HUES6 (cell line): Measurements from ENCODE around the gene NGEF.

Experiments used
- H3K27ac ChIP-seq: 2 replicates; pipeline ENCODE4 v1.7.0; 2013; ENCODE audit warnings: low read depth, mild to moderate bottlenecking, low read length, inconsistent platforms
- H3K27me3 ChIP-seq: 2 replicates; pipeline ENCODE4 v1.6.1; 2013; ENCODE audit warnings: low read length; ENCODE audit not compliant: control insufficient read depth, insufficient read depth
- H3K36me3 ChIP-seq: 2 replicates; pipeline ENCODE4 v1.6.1; 2013; ENCODE audit warnings: low read length; ENCODE audit not compliant: control insufficient read depth, insufficient read depth
- H3K4me1 ChIP-seq: 2 replicates; pipeline ENCODE4 v1.6.1; 2013; ENCODE audit warnings: low read length; ENCODE audit not compliant: control insufficient read depth, insufficient read depth
- H3K4me3 ChIP-seq: 2 replicates; pipeline ENCODE4 v1.5.1; 2013; ENCODE audit warnings: low read depth, low read length
- H3K9ac ChIP-seq: one replicate; pipeline ENCODE4 v1.6.1; 2013; ENCODE audit warnings: mild to moderate bottlenecking, low read length
- H3K9me3 ChIP-seq: 2 replicates; pipeline ENCODE4 v1.6.1; 2013; ENCODE audit warnings: low read depth, low read length; ENCODE audit not compliant: control insufficient read depth, insufficient read depth

Gene NGEF

DNA sequence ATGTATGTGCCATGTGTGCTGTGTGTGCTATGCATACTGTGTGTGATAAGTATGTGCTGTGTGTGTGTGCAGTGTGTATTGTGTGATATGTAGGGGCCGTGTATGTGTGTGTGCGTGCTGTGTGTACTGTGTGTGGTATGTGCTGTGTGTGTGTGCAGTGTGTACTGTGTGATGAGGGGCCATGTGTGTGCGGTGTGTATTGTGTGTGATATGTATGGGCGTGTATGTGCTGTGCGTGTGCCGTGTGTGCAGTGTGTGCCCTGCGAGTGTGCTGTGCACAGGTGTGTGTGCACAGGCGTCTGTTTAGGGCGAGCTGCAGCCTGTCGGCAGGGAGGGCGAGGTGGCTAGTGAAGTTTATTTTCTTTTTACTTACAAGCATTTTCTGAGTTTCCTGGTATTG is 126.9 kb downstream of the NGEF start:
- H3K4me1 ChIP-seq = peaks cover 10% of the 10 kb centered on the region
- H3K27me3 ChIP-seq = no peaks in the 10 kb centered on the region
- no peak overlapping the region for H3K27ac ChIP-seq
- H3K4me3 ChIP-seq = no peak overlapping the region
- no peaks in the 10 kb centered on the region for H3K9me3 ChIP-seq
- no peaks in the 10 kb centered on the region for H3K36me3 ChIP-seq
- no peak overlapping the region for H3K9ac ChIP-seq

DNA sequence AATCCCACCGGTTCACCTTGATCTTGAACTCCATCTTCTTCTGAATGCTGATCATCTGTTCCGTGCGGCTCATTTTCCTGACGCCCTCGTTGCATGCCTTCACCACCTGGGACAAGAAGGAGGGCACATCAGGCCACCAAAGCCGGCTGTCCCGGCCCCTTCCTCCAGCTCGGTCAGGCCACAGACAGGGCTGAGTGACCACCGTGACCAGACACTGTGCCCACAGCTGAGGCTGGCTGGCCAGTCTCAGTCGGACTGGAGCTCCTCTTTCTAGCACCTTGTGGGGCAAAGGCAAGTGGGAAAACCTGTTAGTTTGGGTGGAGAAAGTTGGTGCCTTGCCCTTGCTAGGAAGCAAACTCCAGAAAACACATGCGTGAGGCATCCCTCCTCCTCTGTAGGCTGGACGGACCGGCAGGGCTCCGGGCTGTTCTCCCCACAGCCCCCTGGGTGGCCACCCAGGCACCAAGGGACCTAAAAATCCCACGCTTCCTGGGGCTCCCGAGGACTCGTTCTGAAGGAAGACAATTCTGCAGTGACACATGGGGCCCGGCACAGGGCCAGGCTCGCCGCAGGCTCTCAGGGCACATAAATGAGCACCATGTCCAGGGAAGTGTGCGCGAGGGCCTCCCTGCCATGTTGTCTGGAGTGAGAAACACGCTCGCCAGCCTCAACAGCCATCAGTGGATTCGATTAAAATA is 127.6 kb downstream of the NGEF start:
- H3K36me3 ChIP-seq = no peaks in the 10 kb centered on the region
- peaks cover 2% of the 10 kb centered on the region for H3K4me1 ChIP-seq
- H3K27ac ChIP-seq = no peak overlapping the region
- H3K27me3 ChIP-seq = no peaks in the 10 kb centered on the region
- H3K4me3 ChIP-seq = no peak overlapping the region
- no peaks in the 10 kb centered on the region for H3K9me3 ChIP-seq
- no peak overlapping the region for H3K9ac ChIP-seq

DNA sequence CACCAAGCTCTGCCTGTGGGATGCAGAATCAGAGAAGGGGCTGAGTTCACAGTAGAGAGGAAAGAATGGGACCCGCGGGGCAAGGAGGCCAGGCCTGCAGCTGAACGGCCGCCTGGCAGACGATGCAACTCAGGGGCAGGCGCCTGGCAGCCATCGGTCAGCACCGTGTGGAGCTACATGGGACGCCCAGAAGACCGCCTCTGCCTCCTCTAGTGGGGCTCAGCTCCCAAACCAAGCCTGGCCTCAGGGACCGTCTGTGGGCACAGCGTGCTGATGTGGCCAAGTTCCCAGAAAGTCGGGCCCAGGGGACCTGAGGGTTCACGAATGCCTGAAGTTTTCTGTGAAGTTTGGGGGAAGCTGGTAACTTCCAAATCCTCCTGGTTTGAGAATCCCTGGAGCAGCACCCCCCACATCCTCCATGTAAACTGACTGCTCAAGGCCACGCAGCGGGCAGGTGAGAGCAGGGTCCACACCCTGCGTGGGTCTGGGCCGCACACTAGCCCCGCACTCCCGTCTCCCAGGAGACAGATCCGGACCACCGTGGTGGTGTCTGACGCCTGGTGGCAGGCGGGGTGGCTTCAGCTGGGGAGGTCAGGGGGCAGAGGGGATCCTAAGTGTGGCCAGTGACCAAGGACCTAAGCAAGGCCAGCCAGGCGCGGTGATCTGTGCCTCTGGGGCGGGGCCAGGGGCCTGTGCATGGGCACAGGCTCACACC is 128.3 kb downstream of the NGEF start:
- no peaks in the 10 kb centered on the region for H3K4me1 ChIP-seq
- H3K27ac ChIP-seq = no peak overlapping the region
- no peak overlapping the region for H3K4me3 ChIP-seq
- no peaks in the 10 kb centered on the region for H3K27me3 ChIP-seq
- H3K36me3 ChIP-seq = no peaks in the 10 kb centered on the region
- H3K9me3 ChIP-seq = no peaks in the 10 kb centered on the region
- no peak overlapping the region for H3K9ac ChIP-seq

DNA sequence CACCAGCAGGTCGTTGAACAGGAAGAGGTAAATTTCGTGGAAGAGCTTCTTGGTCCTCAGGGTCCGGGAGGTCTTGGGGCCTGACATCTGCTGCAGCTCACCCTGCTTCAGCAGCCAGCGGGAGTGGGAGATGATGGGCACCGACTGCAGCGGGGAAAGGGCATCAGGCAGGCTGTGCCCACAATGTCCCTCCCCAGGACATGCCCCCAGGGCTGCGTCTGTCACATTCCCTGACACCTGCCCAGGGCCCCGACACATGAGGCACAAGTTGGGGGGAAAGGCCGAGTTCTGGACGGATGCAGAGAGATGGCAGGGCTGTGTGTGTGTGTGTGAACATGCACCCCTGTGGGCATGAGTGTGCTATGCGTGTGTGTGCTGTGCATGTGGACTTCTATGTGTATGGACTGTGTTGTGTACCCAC is 129.0 kb downstream of the NGEF start:
- H3K36me3 ChIP-seq = no peaks in the 10 kb centered on the region
- H3K9me3 ChIP-seq = no peaks in the 10 kb centered on the region
- no peak overlapping the region for H3K4me3 ChIP-seq
- H3K27me3 ChIP-seq = no peaks in the 10 kb centered on the region
- H3K27ac ChIP-seq = no peak overlapping the region
- H3K4me1 ChIP-seq = no peaks in the 10 kb centered on the region
- no peak overlapping the region for H3K9ac ChIP-seq

DNA sequence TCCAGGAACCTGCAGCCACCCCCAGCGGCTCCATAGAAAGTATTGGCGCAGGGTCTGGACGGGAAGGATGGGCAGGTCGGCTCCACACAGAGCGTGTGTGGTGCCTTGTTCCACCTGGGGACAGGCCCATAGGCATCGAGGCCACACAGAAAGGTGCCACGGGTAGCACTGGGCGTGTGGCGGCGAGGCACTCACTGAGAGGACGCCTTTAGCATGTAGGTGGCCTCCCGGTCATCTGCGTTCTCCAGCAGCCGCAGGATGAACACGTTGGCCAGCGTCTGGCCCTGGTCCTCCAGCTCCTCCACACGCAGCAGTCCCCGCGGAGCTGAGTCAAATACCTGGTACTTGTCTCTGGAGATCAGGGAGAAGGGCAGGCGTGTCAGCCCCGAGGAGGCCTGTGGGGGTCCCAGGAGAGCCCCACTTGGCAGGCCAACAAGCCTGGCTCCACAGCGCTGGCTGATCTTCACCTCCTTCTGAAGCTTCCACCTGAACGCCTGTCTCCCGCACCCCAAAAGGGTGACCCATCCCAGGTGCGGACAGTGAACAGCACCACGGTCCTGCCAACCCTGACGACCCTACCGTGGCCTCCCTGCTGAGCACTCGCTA is 129.8 kb downstream of the NGEF start:
- Histone ChIP-seq H3K9me3 (no peaks in the 10 kb centered on the region), H3K4me3 (no peak overlapping the region), H3K27ac (no peak overlapping the region), H3K9ac (no peak overlapping the region), H3K36me3 (no peaks in the 10 kb centered on the region), H3K4me1 (no peaks in the 10 kb centered on the region), H3K27me3 (peaks cover 2% of the 10 kb centered on the region; the same call in 1 of the 2 replicates)

DNA sequence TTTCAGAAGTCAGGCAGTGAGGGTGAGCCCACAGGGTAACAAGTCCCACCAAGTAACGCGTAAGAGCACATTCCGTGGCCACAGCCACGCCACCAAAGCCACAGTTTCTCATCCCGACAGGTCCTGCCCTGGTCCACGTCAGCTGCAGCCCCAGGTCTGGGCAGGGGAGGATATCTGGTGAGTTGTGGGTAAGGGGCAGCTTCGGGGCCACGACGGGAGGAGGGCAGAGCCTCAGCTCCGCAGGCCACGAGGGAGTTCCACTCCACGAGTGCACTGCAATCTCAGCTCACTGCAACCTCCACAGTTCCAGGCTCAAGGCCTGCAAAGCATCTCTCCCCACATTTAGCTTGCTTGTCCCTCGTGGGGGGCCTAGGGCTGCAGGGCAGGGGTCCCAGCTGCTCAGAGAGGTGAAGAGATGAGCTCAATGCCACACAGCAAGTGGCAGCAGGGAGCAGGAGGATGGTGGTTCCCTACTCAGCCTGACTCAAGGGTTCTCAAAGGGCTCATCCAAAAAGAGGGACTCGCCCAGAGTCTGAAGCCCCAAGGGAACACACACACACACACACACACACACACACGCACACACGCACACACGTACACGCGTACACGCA is 130.4 kb downstream of the NGEF start:
- no peak overlapping the region for H3K27ac ChIP-seq
- H3K9ac ChIP-seq = no peak overlapping the region
- peaks cover 8% of the 10 kb centered on the region for H3K27me3 ChIP-seq
- no peaks in the 10 kb centered on the region for H3K9me3 ChIP-seq
- H3K4me3 ChIP-seq = no peak overlapping the region
- H3K4me1 ChIP-seq = no peaks in the 10 kb centered on the region
- H3K36me3 ChIP-seq = no peaks in the 10 kb centered on the region

DNA sequence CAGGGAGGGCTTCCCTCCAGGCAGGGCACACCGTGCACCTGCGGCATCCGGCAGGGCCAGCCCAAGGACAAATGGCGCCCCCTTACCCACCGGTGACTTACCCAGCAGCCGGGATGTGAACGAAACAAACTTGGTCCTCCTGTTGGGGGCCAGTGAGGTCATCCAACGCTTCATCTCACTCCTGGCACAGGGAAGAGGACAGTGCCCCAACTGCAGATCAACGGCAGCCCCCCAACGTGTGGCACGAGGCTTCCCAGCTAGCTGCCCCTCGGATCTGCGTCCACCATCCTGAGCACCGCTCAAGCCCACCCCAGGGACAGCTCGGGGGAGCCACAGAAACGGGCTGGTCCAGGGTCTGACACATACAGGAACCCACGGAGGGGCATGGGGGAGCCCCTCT is 131.0 kb downstream of the NGEF start:
- H3K27ac ChIP-seq = no peak overlapping the region
- no peaks in the 10 kb centered on the region for H3K9me3 ChIP-seq
- H3K4me3 ChIP-seq = no peak overlapping the region
- no peaks in the 10 kb centered on the region for H3K36me3 ChIP-seq
- H3K4me1 ChIP-seq = 0 out of 2 replicates have a peak, but pooled peaks cover 3% of the 10 kb centered on the region
- H3K27me3 ChIP-seq = peaks cover 13% of the 10 kb centered on the region
- H3K9ac ChIP-seq = no peak overlapping the region

DNA sequence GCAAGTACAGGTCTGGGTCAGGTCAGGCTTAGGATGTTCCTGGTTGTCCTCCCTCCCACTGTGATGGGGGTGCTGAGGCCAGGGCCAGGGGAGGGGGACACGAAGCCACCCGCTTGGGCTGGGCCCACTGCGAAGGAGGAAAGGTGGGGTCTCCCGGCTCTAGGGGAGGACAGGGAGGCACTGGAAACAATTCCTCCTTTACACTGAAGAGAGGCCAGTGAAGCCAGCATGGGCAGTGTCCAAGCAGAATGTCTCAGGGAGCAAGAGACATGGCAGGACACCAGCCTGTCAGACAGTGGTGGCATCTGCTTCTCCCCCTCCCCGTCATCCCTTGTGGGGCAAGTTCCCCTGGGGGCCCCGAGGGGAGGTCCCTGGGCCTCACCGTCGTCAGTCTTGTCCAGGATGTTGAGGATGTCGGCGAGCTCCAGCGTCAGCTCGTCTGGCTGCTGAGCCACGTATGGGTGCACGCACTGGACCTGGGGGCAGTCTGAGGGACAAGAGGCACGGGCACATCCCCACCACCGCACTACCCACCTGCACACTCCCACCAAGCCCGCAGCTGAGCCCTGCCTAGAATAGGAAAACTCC is 132.2 kb downstream of the NGEF start:
- no peak overlapping the region for H3K27ac ChIP-seq

DNA sequence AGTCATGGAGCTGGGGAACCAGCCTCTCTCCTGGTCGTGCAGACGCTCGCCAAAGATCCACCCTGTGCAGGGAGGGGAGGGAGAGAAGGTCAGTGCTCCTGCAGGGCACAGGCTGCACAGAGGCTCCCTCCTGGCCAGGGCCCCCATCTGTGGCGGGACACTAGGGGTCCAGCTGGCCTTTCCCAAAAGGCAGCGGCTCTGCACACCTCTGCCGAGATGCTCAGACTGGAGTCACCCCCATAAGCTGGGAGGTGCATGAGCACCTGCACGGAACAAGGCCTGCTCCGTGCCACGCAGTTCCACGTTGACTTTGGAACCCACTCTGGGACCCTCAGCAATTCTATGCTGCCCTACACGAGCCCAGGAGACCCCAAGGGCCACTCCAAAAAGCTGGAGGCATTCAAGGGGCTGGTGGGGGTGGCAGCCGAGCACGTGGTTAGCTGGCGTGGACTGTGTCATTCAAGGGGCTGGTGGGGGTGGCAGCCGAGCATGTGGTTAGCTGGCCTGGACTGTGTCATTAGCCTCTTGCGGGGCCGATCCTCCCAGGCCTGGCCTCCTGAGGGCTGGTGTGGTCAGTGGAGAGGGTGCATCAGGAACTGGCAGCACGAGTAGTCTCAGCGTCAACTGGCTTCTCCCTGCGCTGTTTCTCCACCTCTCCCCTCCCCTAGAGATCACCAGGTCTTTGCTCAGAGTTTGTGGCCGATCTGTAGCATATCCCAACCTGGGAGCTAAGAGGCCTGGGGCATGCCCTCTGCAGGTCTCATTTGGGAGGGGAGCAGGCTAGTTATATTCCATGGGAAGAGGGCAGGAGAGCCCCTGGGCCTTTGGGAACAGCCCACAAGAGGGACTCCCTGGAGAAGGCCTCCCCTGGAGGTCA is 133.2 kb downstream of the NGEF start:
- no peak overlapping the region for H3K27ac ChIP-seq
- H3K9ac ChIP-seq = no peak overlapping the region

More for the DNA sequence above, 132.2 kb downstream of the NGEF start:
- Histone ChIP-seq H3K9me3 (no peaks in the 10 kb centered on the region), H3K4me3 (no peak overlapping the region), H3K4me1 (0 out of 2 replicates have a peak, but pooled peaks cover 6% of the 10 kb centered on the region), H3K27me3 (peaks cover 24% of the 10 kb centered on the region), H3K36me3 (no peaks in the 10 kb centered on the region), H3K9ac (no peak overlapping the region)

More for the DNA sequence above, 133.2 kb downstream of the NGEF start:
- Histone ChIP-seq H3K4me3 (no peak overlapping the region), H3K9me3 (no peaks in the 10 kb centered on the region), H3K27me3 (peaks cover 34% of the 10 kb centered on the region), H3K36me3 (no peaks in the 10 kb centered on the region), H3K4me1 (0 out of 2 replicates have a peak, but pooled peaks cover 6% of the 10 kb centered on the region)
